DND-41 (cell line): ENCODE measurements around the gene HOGA1.

Experiments
- EZH2 ChIP-seq: IDR thresholded peaks from 3 replicates; pipeline ENCODE4 v1.6.1; 2012; ENCODE audit warnings: borderline replicate concordance, low read depth, mild to moderate bottlenecking, moderate library complexity, low read length, inconsistent platforms; ENCODE audit not compliant: severe bottlenecking
- TF ChIP-seq, protein P1 (sequence below): IDR thresholded peaks from 2 replicates; pipeline ENCODE4 v1.5.1; 2012; ENCODE audit warnings: borderline replicate concordance, low read length, moderate library complexity, mild to moderate bottlenecking; ENCODE audit not compliant: poor library complexity, severe bottlenecking; ENCODE audit errors: extremely low read depth

DNA sequence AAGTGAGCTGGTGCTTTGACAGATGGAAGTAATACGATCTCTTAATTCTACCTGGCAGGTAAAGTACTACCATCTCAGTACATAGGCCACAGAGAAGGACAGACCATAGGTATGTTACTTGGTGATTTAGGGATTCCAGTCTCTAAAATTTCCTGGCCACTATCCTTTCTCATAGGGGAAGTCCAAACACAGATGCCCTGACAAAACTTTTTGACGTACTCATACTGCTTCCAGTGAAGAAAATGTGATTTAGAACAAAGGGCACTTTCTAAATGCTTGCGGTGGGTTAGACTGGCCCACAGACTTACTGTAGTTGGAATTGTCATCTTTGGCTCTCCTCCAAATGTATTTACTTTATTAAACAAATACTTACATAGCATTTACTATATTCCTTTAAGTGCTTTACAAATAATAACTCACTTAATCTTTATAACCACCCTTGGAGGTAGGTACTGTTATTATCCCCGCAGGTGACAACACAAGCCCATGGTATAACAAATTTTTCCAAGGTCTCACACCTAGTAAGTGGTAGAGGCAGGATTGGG lies 59.3 kb downstream of the HOGA1 start:
- TF ChIP-seq, protein P1, sequence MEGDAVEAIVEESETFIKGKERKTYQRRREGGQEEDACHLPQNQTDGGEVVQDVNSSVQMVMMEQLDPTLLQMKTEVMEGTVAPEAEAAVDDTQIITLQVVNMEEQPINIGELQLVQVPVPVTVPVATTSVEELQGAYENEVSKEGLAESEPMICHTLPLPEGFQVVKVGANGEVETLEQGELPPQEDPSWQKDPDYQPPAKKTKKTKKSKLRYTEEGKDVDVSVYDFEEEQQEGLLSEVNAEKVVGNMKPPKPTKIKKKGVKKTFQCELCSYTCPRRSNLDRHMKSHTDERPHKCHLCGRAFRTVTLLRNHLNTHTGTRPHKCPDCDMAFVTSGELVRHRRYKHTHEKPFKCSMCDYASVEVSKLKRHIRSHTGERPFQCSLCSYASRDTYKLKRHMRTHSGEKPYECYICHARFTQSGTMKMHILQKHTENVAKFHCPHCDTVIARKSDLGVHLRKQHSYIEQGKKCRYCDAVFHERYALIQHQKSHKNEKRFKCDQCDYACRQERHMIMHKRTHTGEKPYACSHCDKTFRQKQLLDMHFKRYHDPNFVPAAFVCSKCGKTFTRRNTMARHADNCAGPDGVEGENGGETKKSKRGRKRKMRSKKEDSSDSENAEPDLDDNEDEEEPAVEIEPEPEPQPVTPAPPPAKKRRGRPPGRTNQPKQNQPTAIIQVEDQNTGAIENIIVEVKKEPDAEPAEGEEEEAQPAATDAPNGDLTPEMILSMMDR, result no peak
- no peak for TF ChIP-seq EZH2
